Astrocyte (in vitro differentiated cells and primary cell): ENCODE results near the gene UQCC3.

Source experiments
- EZH2 ChIP-seq: IDR thresholded peaks from 2 replicates; pipeline ENCODE4 v1.6.1; 2012; ENCODE audit warnings: mild to moderate bottlenecking, low read length, inconsistent platforms; ENCODE audit not compliant: insufficient read depth
- TF ChIP-seq, protein P1 (sequence below): IDR thresholded peaks from 2 replicates; pipeline ENCODE4 v1.5.1; 2011; ENCODE audit warnings: low read depth, mild to moderate bottlenecking, inconsistent platforms, low read length, moderate library complexity; ENCODE audit not compliant: insufficient read depth

DNA sequence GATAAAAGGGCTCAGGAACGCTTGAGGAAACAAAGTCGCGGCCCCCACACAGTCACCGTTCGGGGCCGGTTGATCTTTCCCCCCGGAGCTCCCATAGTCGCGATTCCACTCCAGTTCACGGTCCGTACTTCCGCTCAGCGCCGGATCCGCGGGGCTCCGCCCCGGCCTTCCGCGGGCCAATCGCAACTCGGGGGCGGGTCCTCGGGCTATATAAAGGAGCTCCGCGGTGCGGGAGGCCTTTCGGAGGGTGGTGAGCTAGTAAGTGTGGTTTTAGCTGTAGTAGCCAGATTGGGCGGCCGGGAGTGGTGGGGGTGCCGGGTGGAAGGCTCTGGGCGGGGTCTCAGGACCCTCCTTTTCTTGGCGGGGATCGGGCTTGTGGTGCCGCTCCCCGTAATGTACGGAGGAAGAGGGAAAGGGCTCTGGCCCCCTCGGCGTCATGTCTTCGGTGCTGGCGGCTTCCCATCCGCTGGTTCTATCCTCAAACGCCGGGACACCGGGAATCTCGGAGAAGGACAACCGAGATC, 6.3 kb upstream of the UQCC3 start, which contains the start of the genes C11orf98 and CSKMT:
- TF ChIP-seq, protein P1, sequence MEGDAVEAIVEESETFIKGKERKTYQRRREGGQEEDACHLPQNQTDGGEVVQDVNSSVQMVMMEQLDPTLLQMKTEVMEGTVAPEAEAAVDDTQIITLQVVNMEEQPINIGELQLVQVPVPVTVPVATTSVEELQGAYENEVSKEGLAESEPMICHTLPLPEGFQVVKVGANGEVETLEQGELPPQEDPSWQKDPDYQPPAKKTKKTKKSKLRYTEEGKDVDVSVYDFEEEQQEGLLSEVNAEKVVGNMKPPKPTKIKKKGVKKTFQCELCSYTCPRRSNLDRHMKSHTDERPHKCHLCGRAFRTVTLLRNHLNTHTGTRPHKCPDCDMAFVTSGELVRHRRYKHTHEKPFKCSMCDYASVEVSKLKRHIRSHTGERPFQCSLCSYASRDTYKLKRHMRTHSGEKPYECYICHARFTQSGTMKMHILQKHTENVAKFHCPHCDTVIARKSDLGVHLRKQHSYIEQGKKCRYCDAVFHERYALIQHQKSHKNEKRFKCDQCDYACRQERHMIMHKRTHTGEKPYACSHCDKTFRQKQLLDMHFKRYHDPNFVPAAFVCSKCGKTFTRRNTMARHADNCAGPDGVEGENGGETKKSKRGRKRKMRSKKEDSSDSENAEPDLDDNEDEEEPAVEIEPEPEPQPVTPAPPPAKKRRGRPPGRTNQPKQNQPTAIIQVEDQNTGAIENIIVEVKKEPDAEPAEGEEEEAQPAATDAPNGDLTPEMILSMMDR = no peak
- TF ChIP-seq EZH2 = no peak
